ENCODE results near the gene SFRP2.
A peak's percentile ranks its signal among the peaks of the same experiment; 100 is the strongest.

SFRP2 gene

DNA sequence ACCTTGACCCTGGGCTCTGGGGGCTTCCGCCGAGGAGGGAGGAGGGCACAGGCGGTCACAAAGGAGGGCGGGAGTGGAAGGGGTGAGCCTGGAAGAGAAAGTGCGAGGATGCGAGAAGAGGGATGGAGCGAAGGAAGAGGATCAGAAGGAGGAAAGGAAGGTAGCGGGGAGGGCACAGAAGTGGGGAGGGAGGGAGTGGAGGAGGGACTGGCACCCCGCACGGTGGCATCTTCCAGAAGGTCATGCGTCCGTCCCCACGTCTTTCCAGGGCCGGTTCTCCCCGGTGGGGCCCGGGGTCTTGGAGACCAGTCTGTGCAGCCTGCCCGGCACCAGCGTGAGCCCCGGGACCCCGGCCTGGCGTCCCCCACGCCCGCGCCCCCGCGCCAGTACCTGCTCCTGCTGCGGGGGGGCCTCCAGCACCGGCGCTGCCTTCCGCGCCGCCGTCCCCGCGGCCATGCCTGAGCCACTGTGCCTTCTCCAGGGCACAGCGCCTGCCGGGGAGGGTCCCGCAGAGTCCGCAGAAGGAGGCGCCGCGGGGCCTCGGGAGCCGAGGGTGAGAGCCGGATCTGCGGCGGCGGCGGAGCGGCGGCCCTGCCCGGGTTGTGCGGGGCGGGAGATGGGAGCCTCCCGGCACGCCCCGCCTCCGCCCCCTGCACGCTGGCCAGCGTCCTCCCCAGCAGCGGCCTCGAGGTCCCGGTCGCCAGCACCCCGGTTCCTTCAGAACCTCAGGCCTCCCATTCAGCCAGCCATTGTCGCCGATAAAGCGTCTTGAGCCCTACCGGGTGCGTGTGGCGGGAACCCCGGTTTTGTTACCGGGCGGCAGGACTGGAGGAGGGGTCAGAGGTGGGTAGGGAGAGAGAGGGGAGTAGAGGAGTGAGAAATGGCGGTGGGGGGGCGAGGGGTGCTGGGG, 29.2 kb downstream of the SFRP2 start, which contains the start of gene RNF175:
RNF175 (minus strand) TSS at position 618 of the 910 bp plus-strand sequence; CDS start at position 456, 162 bp downstream.
- TF ChIP-seq, protein P1, sequence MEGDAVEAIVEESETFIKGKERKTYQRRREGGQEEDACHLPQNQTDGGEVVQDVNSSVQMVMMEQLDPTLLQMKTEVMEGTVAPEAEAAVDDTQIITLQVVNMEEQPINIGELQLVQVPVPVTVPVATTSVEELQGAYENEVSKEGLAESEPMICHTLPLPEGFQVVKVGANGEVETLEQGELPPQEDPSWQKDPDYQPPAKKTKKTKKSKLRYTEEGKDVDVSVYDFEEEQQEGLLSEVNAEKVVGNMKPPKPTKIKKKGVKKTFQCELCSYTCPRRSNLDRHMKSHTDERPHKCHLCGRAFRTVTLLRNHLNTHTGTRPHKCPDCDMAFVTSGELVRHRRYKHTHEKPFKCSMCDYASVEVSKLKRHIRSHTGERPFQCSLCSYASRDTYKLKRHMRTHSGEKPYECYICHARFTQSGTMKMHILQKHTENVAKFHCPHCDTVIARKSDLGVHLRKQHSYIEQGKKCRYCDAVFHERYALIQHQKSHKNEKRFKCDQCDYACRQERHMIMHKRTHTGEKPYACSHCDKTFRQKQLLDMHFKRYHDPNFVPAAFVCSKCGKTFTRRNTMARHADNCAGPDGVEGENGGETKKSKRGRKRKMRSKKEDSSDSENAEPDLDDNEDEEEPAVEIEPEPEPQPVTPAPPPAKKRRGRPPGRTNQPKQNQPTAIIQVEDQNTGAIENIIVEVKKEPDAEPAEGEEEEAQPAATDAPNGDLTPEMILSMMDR (IDR thresholded peaks at IDR 0.05; ENCODE audit: low read depth, low read length), result no peak
- peak within 1 kb of the TSS; percentile 22 for H3K4me3 ChIP-seq (ENCODE audit: low read depth, low read length)

DNA sequence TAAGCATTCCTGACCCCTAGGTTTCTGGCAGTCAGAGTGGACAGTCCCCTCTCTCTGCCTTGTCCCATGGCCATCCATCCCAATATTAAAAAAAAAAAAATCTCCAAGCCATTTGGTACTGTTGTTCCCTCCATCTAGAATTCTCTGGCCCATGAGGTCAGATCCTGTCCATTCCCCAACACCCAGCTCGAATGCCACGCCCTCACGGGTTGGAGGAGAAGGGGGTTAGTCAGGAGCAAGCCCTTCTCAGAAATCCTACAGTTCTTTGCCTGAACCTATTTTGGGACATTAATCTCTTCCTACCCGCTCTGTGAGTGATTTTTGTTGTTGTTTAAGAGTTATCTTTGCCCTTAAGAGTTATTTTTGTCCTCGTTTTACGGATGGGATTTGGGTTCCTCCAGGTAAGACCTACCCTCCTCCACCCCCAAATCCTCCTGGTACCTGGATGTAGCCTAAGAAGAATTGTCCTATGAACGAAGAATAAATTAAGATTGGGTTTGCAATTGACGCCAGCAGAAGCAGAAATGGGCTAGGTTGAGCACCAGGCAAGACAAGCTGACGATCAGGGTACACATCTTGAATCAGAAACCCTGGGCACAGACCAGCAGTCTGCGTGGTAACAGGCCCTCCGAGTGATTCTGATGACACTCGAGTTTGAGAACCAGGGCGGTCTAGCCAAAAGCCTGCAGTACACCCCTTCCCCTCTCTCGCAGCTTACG, 30.0 kb downstream of the SFRP2 start:
- no peak overlapping the region for H3K4me3 ChIP-seq (ENCODE audit: low read depth, low read length)
- TF ChIP-seq, protein P1 (IDR thresholded peaks at IDR 0.05; ENCODE audit: low read depth, low read length), result no peak

DNA sequence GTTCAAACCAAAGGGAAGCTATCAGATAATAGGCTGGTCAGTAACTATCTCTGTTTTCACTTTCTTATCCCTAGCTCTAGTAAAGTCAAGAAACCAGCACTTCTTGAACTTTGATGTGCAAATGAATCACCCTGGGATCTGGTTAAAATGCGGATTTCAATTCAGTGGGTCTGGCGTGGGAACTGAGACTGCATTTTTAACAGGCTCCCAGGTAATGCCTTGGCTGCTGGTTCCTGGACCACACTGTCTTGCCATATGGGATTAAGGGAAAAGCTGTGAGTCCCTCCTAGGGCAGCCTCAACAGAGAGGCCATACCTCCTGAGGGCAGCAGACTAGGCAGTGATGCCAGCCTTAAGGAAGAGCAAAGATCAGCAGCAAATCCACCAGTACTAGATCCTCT, 30.7 kb downstream of the SFRP2 start:
- TF ChIP-seq, protein P1 (IDR thresholded peaks at IDR 0.05; ENCODE audit: low read depth, low read length), result no peak
- no peak overlapping the region for H3K4me3 ChIP-seq (ENCODE audit: low read depth, low read length)

DNA sequence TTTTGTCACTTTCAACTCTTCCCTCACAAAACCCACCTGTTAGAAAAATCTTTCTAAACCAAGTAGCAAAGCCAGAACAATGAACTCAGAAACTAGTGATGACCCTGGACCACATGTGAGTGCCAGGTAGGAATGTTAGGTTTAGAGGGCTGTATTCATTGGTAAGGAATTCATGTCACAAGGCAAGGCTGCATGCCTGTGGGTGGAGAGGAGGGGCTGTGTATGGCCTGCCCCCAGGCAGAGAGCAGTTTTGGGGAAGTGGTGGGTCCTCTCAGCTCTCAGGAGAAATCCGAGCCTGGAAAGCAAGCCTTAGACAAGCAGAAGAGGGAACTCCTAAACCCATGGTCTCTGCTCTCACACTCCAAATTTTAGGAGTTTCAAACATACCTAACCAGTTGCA, 31.5 kb downstream of the SFRP2 start:
- no peak overlapping the region for H3K4me3 ChIP-seq (ENCODE audit: low read depth, low read length)
- TF ChIP-seq, protein P1 (IDR thresholded peaks at IDR 0.05; ENCODE audit: low read depth, low read length), result no peak

DNA sequence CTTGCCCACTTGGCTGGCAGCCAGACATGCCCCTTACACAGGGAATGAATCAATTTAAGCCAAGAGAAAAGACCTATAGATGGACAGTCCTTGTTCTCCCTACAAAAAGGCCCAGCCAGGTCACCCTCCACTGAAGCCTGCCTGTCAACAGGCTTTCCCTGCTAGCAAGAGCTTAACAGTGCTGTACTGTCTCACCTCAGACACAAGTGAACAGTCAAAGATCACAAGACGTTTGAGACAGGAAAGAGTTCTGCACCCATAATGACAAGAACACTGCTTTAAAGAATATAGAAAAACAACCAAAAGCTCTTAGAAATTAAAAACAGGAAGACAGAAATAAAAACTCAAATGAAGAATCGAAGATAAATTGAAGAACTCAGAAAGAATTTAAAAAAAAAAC, 33.7 kb downstream of the SFRP2 start:
- no peak overlapping the region for H3K4me3 ChIP-seq (ENCODE audit: low read depth, low read length)
- TF ChIP-seq, protein P1 (IDR thresholded peaks at IDR 0.05; ENCODE audit: low read depth, low read length), result no peak

DNA sequence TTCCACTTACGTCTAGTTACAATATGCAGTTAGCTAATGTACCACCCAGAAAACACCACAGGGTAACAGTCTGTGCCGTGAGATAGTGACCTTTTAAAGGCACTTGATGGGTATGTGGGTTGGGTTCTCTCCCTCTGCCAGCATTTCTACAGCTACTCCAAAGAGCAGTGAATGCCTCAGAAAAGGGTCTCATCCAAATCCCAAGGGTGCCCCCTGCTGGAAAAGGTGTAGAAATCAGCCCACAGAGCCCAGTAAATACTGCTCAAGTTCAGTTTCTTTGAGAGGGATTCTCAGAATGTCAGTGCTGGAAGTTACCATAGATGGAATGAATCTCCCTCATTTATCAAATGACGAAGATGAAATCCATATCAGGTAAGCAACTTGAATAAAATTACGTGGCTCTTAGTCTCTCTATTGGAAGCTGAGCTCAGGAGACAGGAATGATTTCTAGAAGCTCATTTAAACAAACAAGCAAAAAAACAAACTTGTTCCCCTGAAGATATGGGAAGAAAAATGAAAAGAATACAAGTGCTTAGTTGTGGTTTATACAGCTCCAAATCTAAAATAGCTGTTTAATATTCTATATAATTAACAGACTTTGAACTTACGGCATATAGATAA, 38.6 kb downstream of the SFRP2 start:
- TF ChIP-seq, protein P1 (IDR thresholded peaks at IDR 0.05; ENCODE audit: low read depth, low read length), result peak; percentile 58
- H3K4me3 ChIP-seq (ENCODE audit: low read depth, low read length), result no peak overlapping the region

All from WI38 (cell line).